K562 (cell line): ENCODE results near the gene PHETA2. TPM values are rescaled to one million over a fixed set of nuclear protein-coding genes. Genes with fewer than 3 reads are reported as not detected.

ENCODE experiments used
- ATAC-seq: fragments of 200-7000 bp; cut with Tn5 transposase; 3 replicates; pipeline ENCODE4 v1.9.1; 2020; ENCODE audit warnings: moderate library complexity
- BruUV-seq: library from RNA; stranded (reverse); fragments of 400-500 nt; replicated peaks from 2 replicates; lab custom pipeline; 2021; lab: Mats Ljungman, UMichigan
- CTCF ChIA-PET: fragments of 300-600 bp; formaldehyde crosslinking; extraction: SDS; loops from one replicate; lab custom pipeline; 2021; ENCODE audit warnings: low intra/inter-chr PET ratio; lab: Yijun Ruan, JAX
- POLR2A ChIA-PET: fragments of 300-600, 350-650 bp; sonication (Branson Sonifier 250); formaldehyde crosslinking; extraction: SDS; loops from one replicate; lab custom pipeline; 2021; ENCODE audit warnings: antibody characterized with exemption, inconsistent platforms; lab: Yijun Ruan, JAX
- DNase-seq, 4 experiments: peaks; one replicate each; pipeline versions ENCODE4 v3.0.0 to v3.0.0-alpha.2; 2011 to 2018; ENCODE audit warnings: low spot score in 3 of 4, mixed read lengths in 3 of 4; ENCODE audit errors: extremely low read depth in 1 of 4
- FAIRE-seq: peaks from 2 replicates; lab custom pipeline; 2011; peaks lifted over from hg19 to GRCh38; lab: Jason Lieb, UNC
- H2AFZ ChIP-seq: 2 replicates; pipeline ENCODE4 v1.6.0; 2011; ENCODE audit warnings: low read depth, low read length, control low read depth, inconsistent platforms
- H3K27ac ChIP-seq: fragments of 200-600 bp; 3 replicates; pipeline ENCODE4 v1.8.0; 2011; ENCODE audit warnings: low read depth, mild to moderate bottlenecking, control low read depth, inconsistent platforms, low read length, moderate library complexity, mixed read lengths; ENCODE audit errors: extremely low read depth
- H3K27me3 ChIP-seq, 2 experiments: fragments of 300-600 bp in 1 of 2; 2 replicates in 1 of 2; 3 replicates in 1 of 2; pipeline versions ENCODE4 v1.6.0 to v1.8.0; 2011; ENCODE audit warnings: inconsistent platforms in 2 of 2, low read length in 2 of 2, mild to moderate bottlenecking in 1 of 2, mixed read lengths in 1 of 2, moderate library complexity in 1 of 2; ENCODE audit not compliant: control insufficient read depth in 2 of 2, insufficient read depth in 2 of 2
- H3K36me3 ChIP-seq: fragments of 300-600 bp; 3 replicates; pipeline ENCODE4 v1.8.0; 2011; ENCODE audit warnings: mild to moderate bottlenecking, low read length, inconsistent platforms; ENCODE audit not compliant: control insufficient read depth, insufficient read depth
- H3K4me1 ChIP-seq, 2 experiments: fragments of 200-600 bp in 1 of 2; replicated peaks in 1 of 2; 2 replicates in 1 of 2; 3 replicates in 1 of 2; pipeline versions ENCODE4 v1.5.1 to v1.8.0; 2011; ENCODE audit warnings: inconsistent platforms in 2 of 2, low read length in 2 of 2, mild to moderate bottlenecking in 1 of 2, mixed read lengths in 1 of 2, moderate library complexity in 1 of 2; ENCODE audit not compliant: control insufficient read depth in 2 of 2, insufficient read depth in 2 of 2
- H3K4me2 ChIP-seq: 2 replicates; pipeline ENCODE4 v1.6.1; 2011; ENCODE audit warnings: low read length, control low read depth, inconsistent platforms, mixed read lengths; ENCODE audit not compliant: insufficient read depth
- H3K4me3 ChIP-seq: fragments of 200-600 bp; sonication (generic), shearing (Covaris generic); 2 replicates; pipeline ENCODE4 v1.5.1; 2016; ENCODE audit warnings: control low read depth, inconsistent platforms
- H3K79me2 ChIP-seq: fragments of 200-600 bp; 3 replicates; pipeline ENCODE4 v1.8.0; 2011; ENCODE audit warnings: low read length, inconsistent platforms; ENCODE audit not compliant: control insufficient read depth, insufficient read depth
- H3K9ac ChIP-seq, 2 experiments: 2 replicates each; pipeline versions ENCODE4 v1.6.0 to v1.6.1; 2011; ENCODE audit warnings: low read depth in 2 of 2, low read length in 2 of 2, control low read depth in 1 of 2, inconsistent platforms in 1 of 2, mild to moderate bottlenecking in 1 of 2, mixed read lengths in 1 of 2; ENCODE audit not compliant: insufficient read depth in 1 of 2
- H3K9me1 ChIP-seq: one replicate; pipeline ENCODE4 v1.6.0; 2011; ENCODE audit warnings: inconsistent platforms, mild to moderate bottlenecking, low read length, moderate library complexity; ENCODE audit not compliant: control insufficient read depth, insufficient read depth
- H3K9me3 ChIP-seq: replicated peaks from 2 replicates; pipeline ENCODE4 v1.5.1; 2011; ENCODE audit warnings: low read depth, low read length, inconsistent platforms; ENCODE audit not compliant: control insufficient read depth, insufficient read depth
- H4K20me1 ChIP-seq: replicated peaks from 2 replicates; pipeline ENCODE4 v1.6.1; 2011; ENCODE audit warnings: low read length, inconsistent platforms, mixed read lengths; ENCODE audit not compliant: control insufficient read depth, insufficient read depth
- BRF1 ChIP-seq: IDR thresholded peaks from 3 replicates; pipeline ENCODE4 v1.6.1; 2011; ENCODE audit warnings: borderline replicate concordance, mild to moderate bottlenecking; ENCODE audit not compliant: insufficient read length; ENCODE audit errors: extremely low read depth
- CHD1 ChIP-seq: fragments of 200-600 bp; sonication (generic); IDR thresholded peaks from one replicate; pipeline ENCODE4 v1.6.1; 2012; ENCODE audit warnings: mild to moderate bottlenecking, moderate library complexity, low read length, inconsistent platforms
- MCM7 ChIP-seq, 2 experiments: fragments of 450-650 bp; IDR thresholded peaks; 2 replicates each; pipeline ENCODE4 v1.6.1; 2016 to 2018
- PRDM10 ChIP-seq: fragments of 450-650 bp; IDR thresholded peaks from 2 replicates; pipeline ENCODE4 v1.6.1; 2018; ENCODE audit not compliant: partially characterized antibody
- SMARCA4 ChIP-seq: fragments of 450-650 bp; IDR thresholded peaks from 2 replicates; pipeline ENCODE4 v1.6.1; 2016
- TAF1 ChIP-seq: IDR thresholded peaks from 2 replicates; pipeline ENCODE4 v1.6.1; 2011; ENCODE audit warnings: mild to moderate bottlenecking, low read length, moderate library complexity; ENCODE audit not compliant: insufficient read depth, control insufficient read depth, severe bottlenecking; ENCODE audit errors: extremely low read depth
- ZNF217 ChIP-seq: sonication (generic); formaldehyde crosslinking; IDR thresholded peaks from 2 replicates; pipeline ENCODE4 v1.8.0; 2022; ENCODE audit warnings: mild to moderate bottlenecking, missing genetic modification reagents
- ZNF395 ChIP-seq: fragments of 200-800 bp; sonication (Bioruptor generic); IDR thresholded peaks from 2 replicates; pipeline ENCODE4 v1.6.1; 2017; ENCODE audit warnings: missing genetic modification characterization, missing compliant biosample characterization
- WGBS: fragments of 100-300 bp; shearing (Covaris generic); methylation state at CpG from one replicate; pipeline ENCODE4 v1.1.6; 2016; ENCODE audit warnings: low coverage, mixed read lengths; ENCODE audit not compliant: insufficient coverage; ENCODE audit errors: missing lambda C conversion rate; 5-methylcytosine and 5-hydroxymethylcytosine counted together
- in situ Hi-C: fragments of 300-500 bp; cut with MboI; formaldehyde crosslinking; loops from 4 replicates; pipeline ENCODE4 v1.15.0; 2018; ENCODE audit warnings: inconsistent platforms, mixed read lengths
- intact Hi-C: fragments of 100-400 bp; cut with micrococcal nuclease; formaldehyde crosslinking; loops from 2 replicates; pipeline ENCODE4 v1.14.2; 2022
- polyA plus RNA-seq, 8 experiments: library from polyadenylated mRNA; depleted of rRNA in 4 of 8; stranded (reverse) in 5 of 8; unstranded in 3 of 8; fragments of >200 nt; fragmentation: Nextera tagmentation in 2 of 8; fragmentation: Illumina TruSeq in 1 of 8; extraction: Ambion mirVana in 2 of 8; extraction: Trizol in 1 of 8; gene quantifications; 2 replicates each; pipeline versions ENCODE4 v1.2.1 to v1.2.3, GENCODE V29; 2011 to 2014; ENCODE audit warnings: inconsistent platforms in 1 of 8, missing spikeins in 1 of 8
- total RNA-seq, 7 experiments: library from RNA; depleted of rRNA in 6 of 7; stranded (reverse); fragments of >200 nt in 6 of 7; fragmentation: Illumina TruSeq in 2 of 7; extraction: Trizol in 2 of 7; gene quantifications; 2 replicates each; pipeline versions ENCODE4 v1.2.1 to v1.2.3, GENCODE V29; 2011 to 2021; ENCODE audit warnings: low replicate concordance in 1 of 7

PHETA2 gene
- total and polyA plus RNA-seq, 9 of the 15 experiments (the other 6 are each of a cell fraction or from before 2014, with no cell fraction given), result 0.07 to 0.22 (median 0.08) TPM; not detected in 5

GRCh38 chr22:42078469-42079318 is 4.6 kb downstream of the PHETA2 start:
- Histone ChIP-seq H3K9me3 (no peaks in the 10 kb centered on the region), H3K27ac (peak overlapping the region; percentile 95), H4K20me1 (no peaks in the 10 kb centered on the region), H2AFZ (peak overlapping the region; percentile 96), H3K4me1 (peaks cover 11 to 27% of the 10 kb centered on the region in 2 experiments), H3K4me2 (peak overlapping the region; percentile 93), H3K36me3 (peaks cover 19% of the 10 kb centered on the region; the same call in 2 of the 3 replicates), H3K27me3 (no peaks in the 10 kb centered on the region), H3K79me2 (peaks cover 15% of the 10 kb centered on the region), H3K4me3 (peak overlapping the region; percentile 59), H3K9me1 (no peaks in the 10 kb centered on the region), H3K9ac (peak overlapping the region; percentile 91 to 96)
- TF ChIP-seq BRF1, result no peak
- TF ChIP-seq SMARCA4, result no peak
- peak; percentile 13 for TF ChIP-seq CHD1
- no peak for TF ChIP-seq ZNF217 (CRISPR knock-in tag)
- TF ChIP-seq ZNF395 (CRISPR knock-in tag), result 0 out of 2 replicates have a peak, but pooled peaks have one; percentile 2
- TF ChIP-seq TAF1, result no peak
- peak; percentile 12 for TF ChIP-seq PRDM10
- TF ChIP-seq MCM7 (IDR thresholded peaks at IDR 0.05), result no peak
- TSS peak; percentile 86 for BruUV-seq
- ChIA-PET POLR2A (interaction anchor here (2.0 to 3.8 kb wide), 2 partner anchors 9 to 11 kb away, joined by 5 to 43 read pairs; partner anchors contain the start of gene NDUFA6), CTCF (no interaction called here)
- DNase-seq (no peak), FAIRE-seq (peak; percentile 11), ATAC-seq (peak; percentile 21)
- in situ Hi-C loops (no loop called here), intact Hi-C loops (loop anchor here (10.0 kb wide), 1 partner anchor 114 kb away; the partner anchor contains the start of gene SEPTIN3)
- WGBS, result 59% methylated on average over 14 of the region's 24 CpGs
